Embryonic facial prominence (tissue), 1 donor: ENCODE measurements around the gene MBTD1.
"Not testable (repeated sequence)": the region's sequence is repeated elsewhere in the genome, so short reads cannot be mapped to it uniquely, and the experiment has no call there.

Source experiments
- DNase-seq: peaks from one replicate; pipeline ENCODE4 v3.0.0-alpha.2; 2016; ENCODE audit errors: extremely low spot score

Gene MBTD1

GRCh38 chr17:51255673-51256072, 4.2 kb downstream of the MBTD1 start:
- no peak for DNase-seq

DNA sequence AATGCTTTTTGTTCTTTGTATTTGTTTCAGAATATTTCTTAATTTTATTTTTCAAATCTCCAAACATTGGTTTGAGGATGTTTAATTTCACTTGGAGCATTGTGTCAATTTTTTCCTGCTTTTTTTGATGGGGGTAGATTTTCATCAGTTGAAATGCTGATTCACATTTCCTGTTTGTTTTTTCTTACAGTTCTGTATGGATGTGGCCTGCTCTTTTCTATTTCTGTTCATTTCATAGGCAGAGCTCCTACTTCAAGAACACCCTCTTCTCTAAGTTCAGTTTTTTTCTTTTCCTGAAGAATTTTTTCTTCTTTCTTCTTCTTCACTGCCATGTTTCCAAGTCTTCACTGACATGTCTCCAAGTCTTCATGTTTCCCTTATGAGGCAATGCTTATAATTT, 8.8 kb downstream of the MBTD1 start:
- DNase-seq = no peak

DNA sequence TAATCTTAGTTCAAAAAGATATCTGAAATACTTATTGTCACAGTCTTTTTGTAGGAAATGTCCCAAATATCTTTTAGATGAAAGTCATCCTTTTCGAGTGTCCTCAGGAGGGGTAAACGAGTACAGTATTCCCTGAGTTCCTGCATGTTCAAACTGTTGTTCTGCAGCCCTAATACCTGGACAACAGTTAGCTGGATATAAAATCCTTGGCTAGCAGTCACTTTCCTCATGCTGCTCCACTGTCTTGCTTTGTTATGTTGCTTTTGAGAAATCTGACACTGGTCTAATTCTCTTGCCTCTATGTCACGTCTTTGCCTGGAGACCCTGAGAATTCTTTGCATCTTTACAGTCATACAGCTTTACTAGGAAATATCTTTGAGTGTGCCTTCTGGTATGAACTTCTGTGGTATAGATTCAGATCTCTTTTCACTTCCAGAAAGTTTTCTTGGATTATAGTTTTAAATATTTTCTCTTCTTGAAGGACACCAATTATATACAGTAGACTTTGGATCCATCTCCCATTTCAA, 9.5 kb downstream of the MBTD1 start:
- DNase-seq = no peak

DNA sequence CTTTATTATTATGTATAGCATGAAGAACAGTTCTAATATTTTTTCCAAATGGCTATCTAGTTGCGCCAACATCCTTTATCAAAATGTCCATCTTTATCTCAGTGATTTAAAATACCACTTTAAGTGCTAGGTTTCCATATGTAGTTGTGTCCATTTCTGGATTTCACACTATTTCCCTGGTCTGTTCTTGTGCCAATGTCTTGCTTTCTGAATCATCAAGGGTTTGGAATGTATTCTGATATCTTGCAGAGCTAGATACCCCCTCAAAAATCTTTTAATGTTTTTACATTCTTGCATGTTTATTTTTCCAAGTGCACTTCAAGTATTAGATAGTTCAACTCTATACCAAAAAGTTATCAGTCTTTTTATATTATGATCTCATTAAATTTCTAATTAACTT, 14.3 kb downstream of the MBTD1 start:
- DNase-seq = no peak

DNA sequence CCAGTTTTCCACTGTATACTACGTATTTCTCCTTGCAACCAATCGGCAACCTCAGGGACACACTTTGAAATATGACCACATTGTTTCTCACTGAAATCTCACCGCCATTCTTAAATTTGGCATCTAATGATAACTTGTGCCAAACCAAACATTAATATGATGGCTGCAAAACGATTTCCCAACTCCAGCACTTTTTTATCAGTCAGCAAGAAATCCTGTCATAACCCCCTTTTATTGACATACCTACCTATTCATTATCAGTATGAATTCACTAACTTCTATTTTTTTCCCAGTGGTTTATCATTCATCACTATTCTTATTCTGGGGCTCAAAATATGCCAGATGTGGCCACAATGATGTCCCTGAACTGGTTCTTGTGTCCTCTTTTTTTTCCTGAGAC, 15.8 kb downstream of the MBTD1 start:
- no peak for DNase-seq

DNA sequence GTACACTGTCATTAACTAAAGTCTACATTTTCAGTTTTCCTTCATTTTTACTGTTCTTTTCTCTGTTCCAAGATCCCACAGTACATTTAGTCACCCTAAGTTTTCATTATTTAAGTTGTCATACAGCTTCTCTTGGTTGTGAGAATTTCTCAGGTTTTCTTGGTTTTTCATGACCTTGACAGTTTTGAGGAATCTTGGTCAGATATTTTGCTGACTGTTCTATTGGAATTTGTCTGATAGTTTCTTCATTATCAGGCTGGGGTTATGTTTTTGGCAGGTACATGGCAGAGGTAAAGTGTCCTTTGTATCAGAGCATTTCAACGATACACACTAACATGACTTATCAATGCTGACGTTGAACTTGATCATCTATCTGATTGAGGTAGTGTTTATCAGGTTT, 19.6 kb downstream of the MBTD1 start:
- no peak for DNase-seq

DNA sequence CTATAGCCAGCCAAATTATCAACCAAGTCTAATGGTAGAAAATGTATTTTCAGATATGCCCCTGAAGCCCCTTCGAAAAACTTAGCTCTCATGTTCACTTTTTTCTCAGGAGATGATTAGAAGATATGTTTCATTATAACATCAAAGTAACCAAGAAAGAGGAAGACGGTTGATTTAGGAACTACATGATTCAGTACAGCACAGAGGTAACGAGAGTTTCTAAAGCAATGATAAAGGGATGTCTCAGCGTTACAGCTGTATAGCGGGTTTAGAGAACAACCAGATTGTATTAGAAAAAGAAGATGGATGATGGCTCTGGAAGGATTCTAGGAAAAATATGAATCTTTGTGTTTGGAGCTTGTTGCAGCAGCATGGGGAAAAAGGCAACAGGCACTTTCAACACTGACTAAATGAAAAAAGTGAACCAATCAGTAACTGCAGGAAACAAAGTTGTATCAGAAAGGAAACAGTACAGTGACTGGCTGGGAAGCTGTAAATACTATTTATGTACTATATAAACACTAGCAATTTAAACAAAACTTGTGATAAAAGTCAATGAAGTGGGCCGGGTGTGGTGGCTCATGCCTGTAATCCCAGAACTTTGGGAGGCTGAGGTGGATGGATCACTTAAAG, 21.5 kb downstream of the MBTD1 start:
- no peak for DNase-seq

DNA sequence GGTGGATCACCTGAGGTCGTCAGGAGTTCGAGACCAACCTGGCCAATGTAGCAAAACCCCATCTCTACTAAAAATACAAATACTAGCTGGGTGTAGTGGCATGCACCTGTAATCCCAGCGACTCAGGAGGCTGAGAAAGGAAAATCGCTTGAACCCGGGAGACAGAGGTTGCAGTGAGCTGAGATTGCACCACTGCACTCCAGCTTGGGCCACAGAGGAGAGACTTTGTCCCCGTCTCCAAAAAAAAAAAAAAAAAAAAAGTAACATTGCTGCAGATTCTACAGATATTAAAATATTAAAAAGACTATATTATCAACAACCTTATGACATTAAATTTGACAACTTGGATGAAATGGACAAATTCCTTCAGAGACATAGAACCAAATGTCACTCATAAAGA, 25.7 kb downstream of the MBTD1 start:
- no peak for DNase-seq

- DNase-seq = no peak
Observed at GRCh38 chr17:51231999-51232398, 27.9 kb downstream of the MBTD1 start.

DNA sequence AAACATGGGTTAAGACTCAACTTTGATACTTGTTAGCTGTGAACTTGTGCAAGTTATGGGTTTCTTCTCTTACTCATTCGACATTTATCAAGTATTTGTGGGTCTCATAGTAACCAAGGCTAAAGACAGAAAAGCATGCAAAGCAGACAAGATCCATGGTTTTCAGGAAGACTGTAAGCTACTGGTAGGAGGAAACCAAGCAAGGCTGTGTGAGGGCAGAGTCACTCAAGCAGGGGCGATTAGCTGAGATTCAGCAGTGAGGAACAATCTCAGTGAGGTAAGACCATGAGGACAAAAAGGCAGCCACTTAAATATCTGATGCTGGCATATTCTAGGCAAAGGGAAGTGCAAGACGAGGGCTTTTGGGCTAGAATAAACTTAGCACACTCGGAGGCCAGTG, 29.5 kb downstream of the MBTD1 start:
- no peak for DNase-seq

GRCh38 chr17:51229889-51230288, 30.0 kb downstream of the MBTD1 start:
- no peak for DNase-seq

- DNase-seq = no peak
Observed at GRCh38 chr17:51228161-51228560, 31.7 kb downstream of the MBTD1 start.

GRCh38 chr17:51225523-51225922, 34.3 kb downstream of the MBTD1 start:
- DNase-seq = not testable (repeated sequence)

GRCh38 chr17:51224402-51225262, 35.2 kb downstream of the MBTD1 start:
- no peak for DNase-seq

DNA sequence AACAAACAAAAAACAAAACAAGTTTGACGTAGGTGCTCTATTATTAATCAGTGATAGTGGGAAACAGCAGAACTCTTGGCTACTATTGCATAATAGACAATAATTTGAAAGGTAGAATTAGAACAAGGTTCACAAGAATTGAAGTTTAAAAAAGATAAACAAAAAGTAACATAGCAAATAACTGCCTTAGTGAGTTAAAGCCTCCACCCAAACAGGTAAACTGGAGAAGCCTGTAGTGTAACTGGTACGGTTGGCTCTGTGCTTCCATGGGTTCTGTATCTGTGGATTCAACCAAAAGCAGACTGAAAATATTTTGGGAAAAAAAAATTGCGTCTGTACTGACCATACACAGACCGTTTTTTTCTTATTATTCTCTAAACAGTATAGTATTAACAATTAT, 38.5 kb downstream of the MBTD1 start:
- DNase-seq = no peak

DNA sequence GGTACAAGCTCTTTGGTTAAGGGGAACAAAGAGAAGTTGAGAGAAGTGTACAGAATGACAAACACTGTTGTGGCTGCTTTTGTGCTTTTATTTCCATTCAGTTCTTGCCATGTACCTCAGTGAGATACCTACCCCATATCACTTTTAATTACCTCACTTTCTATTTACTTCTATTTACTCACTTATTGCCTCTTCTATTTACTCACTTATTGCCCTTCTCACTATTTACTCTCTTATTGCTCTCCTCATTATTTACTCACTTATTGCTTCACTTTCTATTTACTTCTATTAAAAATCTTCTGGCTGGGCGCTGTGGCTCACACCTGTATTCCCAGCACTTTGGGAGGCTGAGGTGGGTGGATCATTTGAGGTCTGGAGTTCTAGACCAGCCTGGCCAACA, 41.9 kb downstream of the MBTD1 start:
- no peak for DNase-seq

- no peak for DNase-seq
Observed at GRCh38 chr17:51214920-51215319, 44.9 kb downstream of the MBTD1 start.

DNA sequence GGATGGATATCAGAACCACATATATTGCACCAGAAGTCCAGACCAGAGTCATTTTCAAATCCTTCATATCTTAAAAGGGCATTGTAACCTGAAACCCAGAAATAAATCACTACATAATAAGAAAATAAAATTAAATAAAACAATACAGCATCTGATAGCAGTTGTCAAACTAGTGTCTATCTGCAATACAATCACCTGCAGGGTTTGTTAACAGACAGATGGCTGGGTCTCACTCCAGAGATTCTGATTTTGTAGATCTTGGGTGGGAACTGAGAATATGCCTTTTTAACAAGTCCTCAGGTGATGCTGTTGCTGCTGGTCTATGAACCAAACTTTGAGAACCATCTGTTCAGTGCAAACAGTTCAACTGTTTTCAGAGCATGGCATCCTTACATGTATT, 56.0 kb downstream of the MBTD1 start:
- DNase-seq = no peak

DNA sequence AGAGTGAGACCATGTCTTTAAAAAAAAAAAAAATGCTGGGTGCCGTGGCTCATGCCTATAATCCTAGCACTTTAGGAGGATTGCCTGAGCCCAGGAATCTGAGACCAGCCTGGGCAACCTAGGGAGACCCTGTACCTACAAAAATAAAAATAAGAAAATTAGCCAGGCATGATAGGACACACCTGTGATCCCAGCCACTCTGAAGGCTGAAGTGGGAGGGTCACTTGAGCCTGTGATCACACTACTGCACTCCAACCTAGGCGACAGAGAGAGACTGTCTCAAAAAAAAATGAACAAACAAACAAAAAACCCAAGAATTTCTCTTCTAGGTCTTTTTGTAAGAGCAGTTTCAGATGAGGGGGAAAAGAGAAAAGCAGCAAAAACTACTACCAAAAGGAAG, 59.0 kb downstream of the MBTD1 start:
- DNase-seq = no peak

GRCh38 chr17:51200295-51200694, 59.6 kb downstream of the MBTD1 start:
- no peak for DNase-seq

DNA sequence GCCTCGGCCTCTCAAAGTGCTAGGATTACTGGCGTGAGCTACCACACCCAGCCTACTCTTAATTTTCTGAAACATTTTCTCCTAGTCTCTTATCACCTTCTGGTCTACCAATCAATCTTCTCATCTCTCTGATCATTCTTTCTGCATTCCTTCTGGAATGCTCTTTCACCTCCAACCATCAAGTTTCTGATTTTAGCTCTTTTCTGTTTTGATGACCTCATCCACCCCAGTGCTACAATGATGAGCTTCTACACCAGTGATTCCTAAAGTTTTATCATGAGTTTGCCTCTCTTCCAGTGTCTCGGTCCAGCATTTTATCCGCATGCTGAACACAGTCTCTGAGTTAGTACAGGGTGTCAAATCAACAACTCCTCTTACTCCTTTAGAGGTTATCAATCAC, 62.1 kb downstream of the MBTD1 start:
- DNase-seq = no peak

DNA sequence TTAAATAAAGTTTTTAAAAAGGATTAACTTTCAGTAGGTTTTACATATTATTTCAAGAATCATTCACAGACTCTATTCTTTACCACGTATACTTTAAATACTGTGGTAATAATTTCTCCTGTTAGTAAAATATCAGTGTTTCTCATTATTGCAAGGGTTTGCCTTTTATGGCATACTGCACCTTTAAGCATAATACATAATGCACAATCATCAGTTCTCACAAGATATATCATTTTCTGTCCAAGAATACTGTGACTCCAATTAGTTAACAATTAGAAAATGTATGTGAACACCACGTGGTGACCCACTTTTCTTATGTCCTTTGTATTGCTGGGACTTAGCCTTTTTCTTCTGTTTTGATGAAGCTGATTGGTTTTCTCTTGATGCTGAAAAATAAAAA, 68.0 kb downstream of the MBTD1 start:
- DNase-seq = no peak

DNA sequence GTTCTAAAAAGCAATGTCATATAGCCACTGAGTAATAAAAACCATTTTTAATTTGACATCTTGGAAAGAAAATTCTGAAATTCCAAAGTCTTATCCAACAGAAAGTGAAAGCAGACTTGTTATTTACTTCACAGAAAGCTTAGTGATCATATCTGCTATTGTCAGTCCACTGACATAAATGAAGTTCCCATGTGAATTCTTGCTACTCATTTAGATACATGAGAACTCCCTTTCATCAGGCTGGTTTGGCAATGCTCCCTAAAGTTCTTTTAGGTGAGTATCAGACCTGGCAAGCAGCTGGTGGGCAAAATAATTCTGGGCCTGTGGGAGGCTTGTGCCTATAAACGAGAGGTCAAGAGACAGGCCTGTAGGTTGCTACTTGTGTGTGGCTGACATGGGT, 70.2 kb downstream of the MBTD1 start:
- no peak for DNase-seq
